GM12878 (cell line): ENCODE data around the gene REST. TPM values are rescaled to one million over a fixed set of nuclear protein-coding genes. Genes with fewer than 3 reads are reported as not detected.
A peak's percentile ranks its signal among the peaks of the same experiment; 100 is the strongest.

Experiments used
- BACH1 ChIP-seq: fragments of 450-650 bp; IDR thresholded peaks from 2 replicates; pipeline ENCODE4 v1.6.1; 2017; ENCODE audit warnings: mild to moderate bottlenecking, borderline replicate concordance
- BMI1 ChIP-seq: fragments of 450-650 bp; IDR thresholded peaks from 2 replicates; pipeline ENCODE4 v1.6.1; 2016; ENCODE audit warnings: mild to moderate bottlenecking, moderate library complexity, borderline replicate concordance
- CBX3 ChIP-seq: fragments of 200-600 bp; sonication (generic); IDR thresholded peaks from 2 replicates; pipeline ENCODE4 v1.6.1; 2016; ENCODE audit warnings: low read depth, borderline replicate concordance
- ESRRA ChIP-seq: IDR thresholded peaks from 2 replicates; pipeline ENCODE4 v1.6.1; 2012; ENCODE audit warnings: mild to moderate bottlenecking, low read length, improper control_type of control experiment
- FOXK2 ChIP-seq: fragments of 450-650 bp; IDR thresholded peaks from 2 replicates; pipeline ENCODE4 v1.6.1; 2017; ENCODE audit warnings: mild to moderate bottlenecking, moderate library complexity
- HDAC6 ChIP-seq: fragments of 200-600 bp; sonication (generic); IDR thresholded peaks from one replicate; pipeline ENCODE4 v1.8.0; 2017; ENCODE audit warnings: antibody characterized with exemption; ENCODE audit not compliant: unreplicated experiment
- IKZF1 ChIP-seq: fragments of 450-650 bp; conservative IDR thresholded peaks from 2 replicates; pipeline ENCODE4 v1.6.1; 2017; ENCODE audit warnings: antibody characterized with exemption, mild to moderate bottlenecking
- IRF3 ChIP-seq: fragments of 450-650 bp; IDR thresholded peaks from 2 replicates; pipeline ENCODE4 v1.6.1; 2014; ENCODE audit warnings: mild to moderate bottlenecking
- IRF5 ChIP-seq: fragments of 450-650 bp; IDR thresholded peaks from 2 replicates; pipeline ENCODE4 v1.6.1; 2017; ENCODE audit warnings: borderline replicate concordance
- JUNB ChIP-seq: IDR thresholded peaks from 2 replicates; pipeline ENCODE4 v1.6.1; 2016; ENCODE audit warnings: antibody characterized with exemption, mild to moderate bottlenecking
- MLLT1 ChIP-seq: fragments of 450-650 bp; IDR thresholded peaks from 2 replicates; pipeline ENCODE4 v1.6.1; 2016; ENCODE audit warnings: mild to moderate bottlenecking
- MTA2 ChIP-seq: fragments of 450-650 bp; IDR thresholded peaks from 2 replicates; pipeline ENCODE4 v1.6.1; 2016; ENCODE audit warnings: low read depth, mild to moderate bottlenecking, moderate library complexity
- MYB ChIP-seq: fragments of 150-350 bp; IDR thresholded peaks from 2 replicates; pipeline ENCODE4 v1.6.1; 2014; ENCODE audit warnings: mild to moderate bottlenecking, low read depth, low read length, borderline replicate concordance
- NFYA ChIP-seq: IDR thresholded peaks from 2 replicates; pipeline ENCODE4 v1.6.1; 2011; ENCODE audit warnings: low read depth, mild to moderate bottlenecking, low read length, improper control_type of control experiment, borderline replicate concordance
- NFYB ChIP-seq: IDR thresholded peaks from 2 replicates; pipeline ENCODE4 v1.6.1; 2011; ENCODE audit warnings: low read depth, mild to moderate bottlenecking, low read length, improper control_type of control experiment, moderate library complexity; ENCODE audit not compliant: insufficient read depth
- SMC3 ChIP-seq: IDR thresholded peaks from 2 replicates; pipeline ENCODE4 v1.6.1; 2011; ENCODE audit warnings: low read length, improper control_type of control experiment, borderline replicate concordance
- SPI1 ChIP-seq: IDR thresholded peaks from 2 replicates; pipeline ENCODE4 v1.6.1; 2011; ENCODE audit warnings: low read depth, mild to moderate bottlenecking, low read length, moderate library complexity, borderline replicate concordance; ENCODE audit not compliant: insufficient read depth
- USF1 ChIP-seq: IDR thresholded peaks from 2 replicates; pipeline ENCODE4 v1.6.1; 2011; ENCODE audit warnings: borderline replicate concordance, low read depth, mild to moderate bottlenecking, moderate library complexity, mixed read lengths, low read length; ENCODE audit not compliant: insufficient read depth; ENCODE audit errors: extremely low read length
- ZBTB40 ChIP-seq: fragments of 450-650 bp; IDR thresholded peaks from 2 replicates; pipeline ENCODE4 v1.6.1; 2016; ENCODE audit warnings: mild to moderate bottlenecking, moderate library complexity, borderline replicate concordance
- ZNF384 ChIP-seq: IDR thresholded peaks from 2 replicates; pipeline ENCODE4 v1.6.1; 2012; ENCODE audit warnings: low read depth, mild to moderate bottlenecking, low read length, improper control_type of control experiment, borderline replicate concordance
- ZNF622 ChIP-seq: fragments of 450-650 bp; IDR thresholded peaks from 2 replicates; pipeline ENCODE4 v1.6.1; 2017; ENCODE audit warnings: mild to moderate bottlenecking, inconsistent platforms
- ZSCAN29 ChIP-seq: fragments of 450-650 bp; IDR thresholded peaks from 2 replicates; pipeline ENCODE4 v1.6.1; 2017; ENCODE audit warnings: mild to moderate bottlenecking, moderate library complexity
- polyA plus RNA-seq, 11 experiments: library from polyadenylated mRNA; depleted of rRNA in 4 of 11; unstranded in 6 of 11; stranded (reverse) in 5 of 11; fragments of >200 nt; fragmentation: Nextera tagmentation in 4 of 11; fragmentation: Illumina TruSeq in 1 of 11; extraction: Ambion mirVana in 4 of 11; extraction: Trizol in 1 of 11; gene quantifications; 1 replicate in 1 of 11; 2 replicates in 10 of 11; pipeline versions ENCODE4 v1.2.1 to v1.2.3, GENCODE V29; 2011 to 2016; ENCODE audit warnings: inconsistent platforms in 2 of 11, missing spikeins in 2 of 11, low read depth in 1 of 11
- total RNA-seq, 4 experiments: library from RNA; depleted of rRNA in 3 of 4; stranded (reverse); fragments of >200 nt in 3 of 4; fragmentation: Illumina TruSeq in 1 of 4; extraction: Trizol in 1 of 4; gene quantifications; 2 replicates each; pipeline versions ENCODE4 v1.2.1 to v1.2.3, GENCODE V29; 2013 to 2021

REST gene
- total and polyA plus RNA-seq, 10 of the 15 experiments (the other 5 are each of a cell fraction or from before 2014, with no cell fraction given) = 3.7 to 36.3 (median 20.4) TPM

GRCh38 chr4:56977321-56978012 is 69.8 kb downstream of the REST start, which contains the start of gene NOA1 (continued):
- TF ChIP-seq IRF5 = peak; percentile 60
- TF ChIP-seq CBX3 = no peak
- no peak for TF ChIP-seq ZNF384
- peak; percentile 12; the same call in 1 of the 2 replicates for TF ChIP-seq MTA2
- TF ChIP-seq ZNF622 = no peak
- TF ChIP-seq USF1 = no peak
- no peak for TF ChIP-seq BMI1
- no peak for TF ChIP-seq JUNB
- peak; percentile 63 for TF ChIP-seq BACH1
- TF ChIP-seq ZBTB40 = no peak
- no peak for TF ChIP-seq MLLT1
- peak; percentile 87 for TF ChIP-seq IKZF1
- TF ChIP-seq HDAC6 = no peak
- no peak for TF ChIP-seq ZSCAN29
- peak; percentile 36; the same call in 1 of the 2 replicates for TF ChIP-seq NFYB
- no peak for TF ChIP-seq IRF3
- no peak for TF ChIP-seq ESRRA
- no peak for TF ChIP-seq FOXK2
- no peak for TF ChIP-seq MYB
- TF ChIP-seq NFYA = no peak
- TF ChIP-seq SMC3 = no peak
- no peak for TF ChIP-seq SPI1
